H9 (cell line): ENCODE measurements around the gene C22orf23. TPM values are rescaled to one million over a fixed set of nuclear protein-coding genes. Genes with fewer than 3 reads are reported as not detected.

Experiments used
- DNase-seq: peaks from one replicate; pipeline ENCODE4 v3.0.0-alpha.2; 2017
- H2AFZ ChIP-seq: one replicate; pipeline ENCODE4 v1.6.1; 2013; ENCODE audit warnings: mild to moderate bottlenecking, low read length, control low read depth, moderate library complexity
- H2AK5ac ChIP-seq: 2 replicates; pipeline ENCODE4 v1.6.1; 2013; ENCODE audit warnings: low read length, control low read depth, mixed read lengths; ENCODE audit not compliant: insufficient read length
- H2BK120ac ChIP-seq: one replicate; pipeline ENCODE4 v1.6.1; 2013; ENCODE audit warnings: low read depth, mild to moderate bottlenecking, low read length, control low read depth, inconsistent platforms; ENCODE audit not compliant: poor library complexity, severe bottlenecking
- H2BK12ac ChIP-seq: 2 replicates; pipeline ENCODE4 v1.6.1; 2013; ENCODE audit warnings: low read length, control low read depth, mixed read lengths, low read depth; ENCODE audit not compliant: insufficient read length
- H2BK15ac ChIP-seq: 2 replicates; pipeline ENCODE4 v1.6.1; 2013; ENCODE audit warnings: low read depth, low read length, control low read depth
- H2BK20ac ChIP-seq: one replicate; pipeline ENCODE4 v1.6.1; 2013; ENCODE audit warnings: low read depth, mild to moderate bottlenecking, low read length, control low read depth, inconsistent platforms; ENCODE audit not compliant: poor library complexity, severe bottlenecking
- H2BK5ac ChIP-seq: 2 replicates; pipeline ENCODE4 v1.6.1; 2013; ENCODE audit warnings: low read length, control low read depth, mixed read lengths; ENCODE audit not compliant: insufficient read length
- H3K14ac ChIP-seq: 2 replicates; pipeline ENCODE4 v1.6.1; 2013; ENCODE audit warnings: low read length, control low read depth; ENCODE audit not compliant: insufficient read depth
- H3K18ac ChIP-seq: 2 replicates; pipeline ENCODE4 v1.6.1; 2013; ENCODE audit warnings: low read depth, mild to moderate bottlenecking, mixed read lengths, low read length, control low read depth; ENCODE audit not compliant: insufficient read length
- H3K23ac ChIP-seq: 2 replicates; pipeline ENCODE4 v1.6.1; 2013; ENCODE audit warnings: low read length, control low read depth, mixed read lengths, low read depth; ENCODE audit not compliant: insufficient read length
- H3K23me2 ChIP-seq: 2 replicates; pipeline ENCODE4 v1.6.1; 2013; ENCODE audit warnings: low read depth, mild to moderate bottlenecking, mixed read lengths, low read length, control low read depth; ENCODE audit not compliant: insufficient read length, poor library complexity, severe bottlenecking
- H3K27ac ChIP-seq: 2 replicates; pipeline ENCODE4 v1.5.1; 2013; ENCODE audit warnings: low read length, control low read depth, mixed read lengths, low read depth; ENCODE audit not compliant: insufficient read length
- H3K27me3 ChIP-seq: 2 replicates; pipeline ENCODE4 v1.6.1; 2013; ENCODE audit warnings: low read length, control low read depth, inconsistent platforms; ENCODE audit not compliant: insufficient read depth
- H3K4ac ChIP-seq: 2 replicates; pipeline ENCODE4 v1.6.1; 2013; ENCODE audit warnings: low read depth, mild to moderate bottlenecking, control low read depth, inconsistent platforms, low read length, moderate library complexity
- H3K4me1 ChIP-seq: 2 replicates; pipeline ENCODE4 v1.6.1; 2013; ENCODE audit warnings: low read length, control low read depth, inconsistent platforms; ENCODE audit not compliant: insufficient read depth
- H3K4me2 ChIP-seq: 2 replicates; pipeline ENCODE4 v1.6.1; 2013; ENCODE audit warnings: low read length, control low read depth, mixed read lengths; ENCODE audit not compliant: insufficient read length, insufficient read depth
- H3K56ac ChIP-seq: 2 replicates; pipeline ENCODE4 v1.6.1; 2013; ENCODE audit warnings: low read depth, mild to moderate bottlenecking, mixed read lengths, low read length, control low read depth; ENCODE audit not compliant: insufficient read length
- H3K79me1 ChIP-seq: 2 replicates; pipeline ENCODE4 v1.6.1; 2013; ENCODE audit warnings: low read depth, mild to moderate bottlenecking, moderate library complexity, low read length, control low read depth, inconsistent platforms; ENCODE audit not compliant: insufficient read depth, poor library complexity, severe bottlenecking
- H3K79me2 ChIP-seq: 2 replicates; pipeline ENCODE4 v1.6.1; 2013; ENCODE audit warnings: low read length, control low read depth, inconsistent platforms; ENCODE audit not compliant: insufficient read depth
- H3K9ac ChIP-seq: 2 replicates; pipeline ENCODE4 v1.6.1; 2013; ENCODE audit warnings: low read length, control low read depth, mixed read lengths; ENCODE audit not compliant: insufficient read length; ENCODE audit errors: extremely low read depth
- H3K9me3 ChIP-seq: one replicate; pipeline ENCODE4 v1.6.1; 2013; ENCODE audit warnings: low read depth, low read length, inconsistent platforms; ENCODE audit not compliant: control insufficient read depth
- H3T11ph ChIP-seq: one replicate; pipeline ENCODE4 v1.6.1; 2013; ENCODE audit warnings: mild to moderate bottlenecking, low read length, control low read depth, inconsistent platforms
- H4K20me1 ChIP-seq: one replicate; pipeline ENCODE4 v1.6.1; 2013; ENCODE audit not compliant: control insufficient read depth, insufficient read length, insufficient read depth
- H4K5ac ChIP-seq: 2 replicates; pipeline ENCODE4 v1.6.1; 2013; ENCODE audit warnings: low read depth, mild to moderate bottlenecking, mixed read lengths, low read length, control low read depth; ENCODE audit not compliant: insufficient read length
- H4K8ac ChIP-seq: replicated peaks from 2 replicates; pipeline ENCODE4 v1.6.1; 2013; ENCODE audit warnings: low read length, control low read depth, mixed read lengths, low read depth; ENCODE audit not compliant: insufficient read length
- H4K91ac ChIP-seq: 2 replicates; pipeline ENCODE4 v1.6.1; 2013; ENCODE audit warnings: low read depth, mild to moderate bottlenecking, moderate library complexity, mixed read lengths, low read length, control low read depth; ENCODE audit not compliant: insufficient read length
- H3K27ac Mint-ChIP-seq, 3 experiments: 2 replicates in 2 of 3; 3 replicates in 1 of 3; pipeline ENCODE4 v1.8.0; 2020 to 2021; ENCODE audit warnings: mixed read lengths in 3 of 3, mild to moderate bottlenecking in 1 of 3, moderate library complexity in 1 of 3
- H3K27me3 Mint-ChIP-seq: 2 replicates; pipeline ENCODE4 v1.8.0; 2021; ENCODE audit warnings: low read depth, mild to moderate bottlenecking, moderate library complexity, mixed read lengths
- H3K36me3 Mint-ChIP-seq, 3 experiments: 2 replicates in 2 of 3; 3 replicates in 1 of 3; pipeline ENCODE4 v1.8.0; 2020 to 2021; ENCODE audit warnings: low read depth in 3 of 3, mixed read lengths in 3 of 3; ENCODE audit not compliant: insufficient read depth in 1 of 3
- H3K4me1 Mint-ChIP-seq, 2 experiments: 2 replicates each; pipeline ENCODE4 v1.8.0; 2020; ENCODE audit warnings: mixed read lengths in 2 of 2
- H3K4me3 Mint-ChIP-seq, 2 experiments: 2 replicates in 1 of 2; 3 replicates in 1 of 2; pipeline ENCODE4 v1.8.0; 2020 to 2021; ENCODE audit warnings: mild to moderate bottlenecking in 2 of 2, mixed read lengths in 2 of 2, moderate library complexity in 1 of 2
- H3K9me3 Mint-ChIP-seq, 2 experiments: 2 replicates in 1 of 2; 3 replicates in 1 of 2; pipeline ENCODE4 v1.8.0; 2020; ENCODE audit warnings: mild to moderate bottlenecking in 2 of 2, mixed read lengths in 2 of 2, moderate library complexity in 1 of 2
- WGBS: extraction: QIAGEN DNeasy Blood & Tissue Kit; methylation state at CpG from one replicate; pipeline ENCODE4 v1.1.7; 2013; ENCODE audit warnings: missing lambda C conversion rate, low lambda C conversion rate, mixed read lengths; ENCODE audit not compliant: insufficient read length; ENCODE audit errors: extremely low coverage; 5-methylcytosine and 5-hydroxymethylcytosine counted together
- total RNA-seq: library from RNA; stranded (reverse); gene quantifications from 2 replicates; pipeline ENCODE4 v1.2.1, GENCODE V29; 2021
- TF ChIP-seq, protein P1 (sequence below): fragments of 200-600 bp; sonication (generic); conservative IDR thresholded peaks from 3 replicates; pipeline ENCODE4 v1.8.0; 2021; ENCODE audit warnings: antibody characterized with exemption, mild to moderate bottlenecking

C22orf23 gene
- total RNA-seq, 1 experiment from 2014 or later: 0.57 TPM

GRCh38 chr22:37898441-37899181 is 54.8 kb downstream of the C22orf23 start:
- Histone ChIP-seq H2AFZ (no peak overlapping the region), H2BK12ac (no peak overlapping the region), H3K4ac (no peak overlapping the region), H3K79me1 (no peaks in the 10 kb centered on the region), H2BK120ac (peak overlapping the region; percentile 81), H3K27me3 (no peaks in the 10 kb centered on the region), H3K27ac (no peak overlapping the region), H3K4me1 (peaks cover 12% of the 10 kb centered on the region; the same call in 1 of the 2 replicates), H4K91ac (no peak overlapping the region), H3K23me2 (no peaks in the 10 kb centered on the region), H3K79me2 (no peaks in the 10 kb centered on the region), H3K4me2 (no peak overlapping the region), H3K18ac (peak overlapping the region; percentile 50), H4K5ac (no peak overlapping the region), H3K56ac (no peak overlapping the region), H3K9me3 (no peaks in the 10 kb centered on the region), H3T11ph (no peak overlapping the region), H2AK5ac (no peak overlapping the region), H4K8ac (no peak overlapping the region), H3K23ac (no peak overlapping the region), H3K9ac (no peak overlapping the region), H3K14ac (no peak overlapping the region), H2BK5ac (no peak overlapping the region), H2BK15ac (no peak overlapping the region), H4K20me1 (no peaks in the 10 kb centered on the region), H2BK20ac (no peak overlapping the region)
- H3K4me3 Mint-ChIP-seq: no peak overlapping the region
- peaks cover 39 to 46% of the 10 kb centered on the region in 2 experiments for H3K4me1 Mint-ChIP-seq
- DNase-seq: peak; percentile 89
- peaks cover 0 to 2% (median 0%) of the 10 kb centered on the region in 3 experiments; a peak in 3 of 7 replicates for H3K36me3 Mint-ChIP-seq
- H3K27ac Mint-ChIP-seq: peak overlapping the region in 1 of 3 experiments; percentile 97; a peak in 2 of 7 replicates
- TF ChIP-seq, protein P1, sequence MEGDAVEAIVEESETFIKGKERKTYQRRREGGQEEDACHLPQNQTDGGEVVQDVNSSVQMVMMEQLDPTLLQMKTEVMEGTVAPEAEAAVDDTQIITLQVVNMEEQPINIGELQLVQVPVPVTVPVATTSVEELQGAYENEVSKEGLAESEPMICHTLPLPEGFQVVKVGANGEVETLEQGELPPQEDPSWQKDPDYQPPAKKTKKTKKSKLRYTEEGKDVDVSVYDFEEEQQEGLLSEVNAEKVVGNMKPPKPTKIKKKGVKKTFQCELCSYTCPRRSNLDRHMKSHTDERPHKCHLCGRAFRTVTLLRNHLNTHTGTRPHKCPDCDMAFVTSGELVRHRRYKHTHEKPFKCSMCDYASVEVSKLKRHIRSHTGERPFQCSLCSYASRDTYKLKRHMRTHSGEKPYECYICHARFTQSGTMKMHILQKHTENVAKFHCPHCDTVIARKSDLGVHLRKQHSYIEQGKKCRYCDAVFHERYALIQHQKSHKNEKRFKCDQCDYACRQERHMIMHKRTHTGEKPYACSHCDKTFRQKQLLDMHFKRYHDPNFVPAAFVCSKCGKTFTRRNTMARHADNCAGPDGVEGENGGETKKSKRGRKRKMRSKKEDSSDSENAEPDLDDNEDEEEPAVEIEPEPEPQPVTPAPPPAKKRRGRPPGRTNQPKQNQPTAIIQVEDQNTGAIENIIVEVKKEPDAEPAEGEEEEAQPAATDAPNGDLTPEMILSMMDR: no peak
- WGBS: no CpG with 5 or more reads among the region's 9 CpGs
- H3K9me3 Mint-ChIP-seq: no peaks in the 10 kb centered on the region
- no peaks in the 10 kb centered on the region for H3K27me3 Mint-ChIP-seq
